HCT116 (cell line): ENCODE data around the gene CPZ. TPM values are rescaled to one million over a fixed set of nuclear protein-coding genes. Genes with fewer than 3 reads are reported as not detected.

Experiments
- ATAC-seq: fragments of 200-7000 bp; cut with Tn5 transposase; 2 replicates; pipeline ENCODE4 v1.9.1; 2020; ENCODE audit warnings: mild to moderate bottlenecking, moderate library complexity
- BruUV-seq: library from RNA; stranded (reverse); fragments of 400-500 nt; replicated peaks from 2 replicates; lab custom pipeline; 2021; lab: Mats Ljungman, UMichigan
- CTCF ChIA-PET: fragments of 300-600 bp; sonication (Branson Sonifier 250); formaldehyde crosslinking; loops from one replicate; lab custom pipeline; 2021; ENCODE audit warnings: antibody characterized with exemption; lab: Charles Lee
- POLR2A ChIA-PET: fragments of 300-600, 350-600 bp; sonication (Branson Sonifier 250); formaldehyde crosslinking; loops from one replicate; lab custom pipeline; 2021; ENCODE audit warnings: antibody characterized with exemption; lab: Charles Lee
- RAD21 ChIA-PET, 2 experiments: fragments of 300-600 bp; sonication (Branson Sonifier 250); formaldehyde crosslinking; loops; one replicate each; lab custom pipeline; 2023; ENCODE audit warnings: low total read pairs in 2 of 2; ENCODE audit not compliant: uncharacterized antibody in 2 of 2, unreplicated experiment in 2 of 2, low non-redundant PET in 1 of 2; lab: Charles Lee
- DNase-seq: peaks from one replicate; pipeline ENCODE4 v3.0.0-alpha.2; 2010; ENCODE audit warnings: low read depth, low spot score
- H2AFZ ChIP-seq: fragments of 200-600 bp; shearing (Covaris generic), sonication (generic); 2 replicates; pipeline ENCODE4 v1.6.1; 2017; ENCODE audit warnings: low read depth, mixed run types, mixed read lengths, antibody characterized with exemption, low read length; ENCODE audit not compliant: poor library complexity, severe bottlenecking
- H3K27ac ChIP-seq: 2 replicates; pipeline ENCODE4 v1.5.1; 2012; ENCODE audit warnings: low read depth, low read length
- H3K27me3 ChIP-seq: fragments of 200-600 bp; sonication (generic); 2 replicates; pipeline ENCODE4 v1.6.1; 2016; ENCODE audit warnings: mixed run types, low read length, mixed read lengths; ENCODE audit not compliant: insufficient read depth
- H3K36me3 ChIP-seq, 2 experiments: fragments of 200-500 bp in 1 of 2; fragments of 200-600 bp in 1 of 2; sonication (Bioruptor generic) in 1 of 2; sonication (generic) in 1 of 2; 2 replicates each; pipeline versions ENCODE4 v1.5.1 to v1.6.1; 2014 to 2016; ENCODE audit warnings: low read length in 2 of 2, inconsistent platforms in 1 of 2, mixed read lengths in 1 of 2, mixed run types in 1 of 2; ENCODE audit not compliant: insufficient read depth in 2 of 2, control insufficient read depth in 1 of 2
- H3K4me1 ChIP-seq, 2 experiments: fragments of 200-600 bp in 1 of 2; sonication (generic) in 1 of 2; 2 replicates each; pipeline versions ENCODE4 v1.5.1 to v1.6.1; 2012 to 2017; ENCODE audit warnings: low read length in 2 of 2, inconsistent platforms in 1 of 2, mild to moderate bottlenecking in 1 of 2, mixed read lengths in 1 of 2, mixed run types in 1 of 2, moderate library complexity in 1 of 2; ENCODE audit not compliant: insufficient read depth in 2 of 2, control insufficient read depth in 1 of 2
- H3K4me2 ChIP-seq: fragments of 200-600 bp; sonication (generic); 2 replicates; pipeline ENCODE4 v1.6.1; 2017; ENCODE audit warnings: mixed run types, low read length, mixed read lengths
- H3K4me3 ChIP-seq, 2 experiments: fragments of 200-600 bp in 1 of 2; sonication (generic) in 1 of 2; replicated peaks in 1 of 2; 2 replicates each; pipeline ENCODE4 v1.5.1; 2011 to 2016; ENCODE audit warnings: low read length in 2 of 2, control low read depth in 1 of 2, low read depth in 1 of 2, mild to moderate bottlenecking in 1 of 2, mixed read lengths in 1 of 2, mixed run types in 1 of 2
- H3K79me2 ChIP-seq: fragments of 200-600 bp; sonication (generic); 2 replicates; pipeline ENCODE4 v1.6.1; 2017; ENCODE audit warnings: mild to moderate bottlenecking, mixed run types, low read length, moderate library complexity, mixed read lengths; ENCODE audit not compliant: insufficient read depth
- H3K9ac ChIP-seq: fragments of 200-600 bp; sonication (generic); 2 replicates; pipeline ENCODE4 v1.6.1; 2016; ENCODE audit warnings: low read length, mixed read lengths
- H3K9me2 ChIP-seq: fragments of 200-600 bp; sonication (generic), shearing (Covaris generic); 2 replicates; pipeline ENCODE4 v1.6.1; 2017; ENCODE audit warnings: mixed run types, mild to moderate bottlenecking, moderate library complexity; ENCODE audit not compliant: insufficient read depth
- H3K9me3 ChIP-seq, 2 experiments: fragments of 200-500 bp in 1 of 2; fragments of 200-600 bp in 1 of 2; sonication (Bioruptor generic) in 1 of 2; sonication (generic) in 1 of 2; 2 replicates each; pipeline ENCODE4 v1.6.1; 2014 to 2017; ENCODE audit warnings: low read length in 2 of 2, mixed read lengths in 2 of 2, inconsistent platforms in 1 of 2, low read depth in 1 of 2, mild to moderate bottlenecking in 1 of 2, mixed run types in 1 of 2, moderate library complexity in 1 of 2; ENCODE audit not compliant: control insufficient read depth in 1 of 2, insufficient read depth in 1 of 2
- H4K20me1 ChIP-seq: fragments of 200-600 bp; sonication (generic), shearing (Covaris generic); 2 replicates; pipeline ENCODE4 v1.6.1; 2017; ENCODE audit warnings: mixed run types, mild to moderate bottlenecking, moderate library complexity; ENCODE audit not compliant: insufficient read depth
- CBX3 ChIP-seq: IDR thresholded peaks from 2 replicates; pipeline ENCODE4 v1.6.1; 2012; ENCODE audit warnings: low read depth
- CTCF ChIP-seq, 3 experiments: fragments of 200-600 bp in 1 of 3; sonication (generic) in 1 of 3; IDR thresholded peaks in 2 of 3; conservative IDR thresholded peaks in 1 of 3; 2 replicates each; pipeline ENCODE4 v1.5.1; 2012 to 2017; ENCODE audit warnings: low read depth in 2 of 3, low read length in 2 of 3, antibody characterized with exemption in 1 of 3, borderline replicate concordance in 1 of 3, control low read depth in 1 of 3, mild to moderate bottlenecking in 1 of 3, mixed read lengths in 1 of 3, mixed run types in 1 of 3, moderate library complexity in 1 of 3; ENCODE audit not compliant: insufficient read depth in 1 of 3
- EGR1 ChIP-seq: IDR thresholded peaks from 2 replicates; pipeline ENCODE4 v1.6.1; 2012; ENCODE audit warnings: low read depth
- ELF1 ChIP-seq: IDR thresholded peaks from 2 replicates; pipeline ENCODE4 v1.6.1; 2012; ENCODE audit warnings: low read depth, borderline replicate concordance
- EZH2phosphoT487 ChIP-seq: fragments of 200-600 bp; IDR thresholded peaks from 2 replicates; pipeline ENCODE4 v1.6.1; 2018; ENCODE audit warnings: antibody characterized with exemption, borderline replicate concordance
- FOSL1 ChIP-seq: IDR thresholded peaks from 2 replicates; pipeline ENCODE4 v1.6.1; 2012; ENCODE audit warnings: low read depth
- JUND ChIP-seq: IDR thresholded peaks from 2 replicates; pipeline ENCODE4 v1.6.1; 2012
- MAX ChIP-seq: IDR thresholded peaks from 2 replicates; pipeline ENCODE4 v1.6.1; 2012
- SRF ChIP-seq: IDR thresholded peaks from 2 replicates; pipeline ENCODE4 v1.6.1; 2012; ENCODE audit warnings: low read depth
- ZBTB33 ChIP-seq: IDR thresholded peaks from 2 replicates; pipeline ENCODE4 v1.6.1; 2011; ENCODE audit warnings: mild to moderate bottlenecking, low read length, moderate library complexity; ENCODE audit not compliant: insufficient replicate concordance; ENCODE audit errors: extremely low read depth
- ZNF274 ChIP-seq: fragments of 200-500 bp; sonication (Bioruptor generic); IDR thresholded peaks from 2 replicates; pipeline ENCODE4 v1.6.1; 2014; ENCODE audit warnings: mild to moderate bottlenecking, low read depth, low read length, inconsistent platforms
- intact Hi-C: fragments of 100-400 bp; cut with micrococcal nuclease; formaldehyde crosslinking; loops from 2 replicates; pipeline ENCODE4 v1.10.0; 2022
- total RNA-seq: library from RNA; stranded (reverse); gene quantifications from one replicate; pipeline ENCODE4 v1.2.1, GENCODE V29; 2021; ENCODE audit not compliant: unreplicated experiment

The CPZ gene
- total RNA-seq, 1 experiment from 2014 or later: not detected

- Histone ChIP-seq H3K27ac (no peak overlapping the region), H3K9me2 (no peaks in the 10 kb centered on the region), H3K9me3 (no peaks in the 10 kb centered on the region), H3K9ac (no peak overlapping the region), H3K4me2 (peak overlapping the region; percentile 9; the same call in 1 of the 2 replicates), H3K4me1 (peaks cover 0 to 12% of the 10 kb centered on the region in 2 experiments; a peak in 1 of 4 replicates), H3K79me2 (no peaks in the 10 kb centered on the region), H3K36me3 (no peaks in the 10 kb centered on the region), H3K4me3 (no peak overlapping the region), H4K20me1 (no peaks in the 10 kb centered on the region), H3K27me3 (peaks cover 6% of the 10 kb centered on the region; the same call in 1 of the 2 replicates), H2AFZ (no peak overlapping the region)
- no TSS peak for BruUV-seq
- ChIA-PET POLR2A (interaction anchor here (0.7 kb wide), 1 partner anchor 11 kb away, joined by 3 read pairs; no protein-coding TSS in a partner anchor), RAD21 (no interaction called here), CTCF (no interaction called here)
- ATAC-seq: peak; percentile 53
- no peak for DNase-seq
- TF ChIP-seq FOSL1: peak; percentile 22; the same call in 1 of the 2 replicates
- TF ChIP-seq ZBTB33: no peak
- peak; percentile 45; the same call in 1 of the 2 replicates for TF ChIP-seq EGR1
- TF ChIP-seq CBX3: no peak
- intact Hi-C loops: no loop called here
Measured at GRCh38 chr4:8571702-8572685, 20.6 kb upstream of the CPZ start.

- DNase-seq (no peak), ATAC-seq (no peak)
- Histone ChIP-seq H3K27ac (no peak overlapping the region), H3K4me1 (peaks cover 0 to 12% of the 10 kb centered on the region in 2 experiments; a peak in 1 of 4 replicates), H3K9me2 (no peaks in the 10 kb centered on the region), H2AFZ (no peak overlapping the region), H3K4me2 (no peak overlapping the region), H3K27me3 (peaks cover 18% of the 10 kb centered on the region), H3K4me3 (no peak overlapping the region), H4K20me1 (no peaks in the 10 kb centered on the region), H3K79me2 (no peaks in the 10 kb centered on the region), H3K36me3 (no peaks in the 10 kb centered on the region), H3K9ac (no peak overlapping the region), H3K9me3 (no peaks in the 10 kb centered on the region)
- no TSS peak for BruUV-seq
- CTCF ChIA-PET: interaction anchor here (0.6 kb wide), 1 partner anchor 20 kb away, joined by 3 read pairs; no protein-coding TSS in a partner anchor
- POLR2A ChIA-PET: no interaction called here
- intact Hi-C loops: no loop called here
- TF ChIP-seq JUND (no peak), ZBTB33 (no peak), SRF (no peak), ZNF274 (no peak), ELF1 (no peak), CTCF (IDR thresholded peaks at IDR 0.05 in 2 of 3, conservative IDR thresholded peaks at IDR 0.05 in 1 of 3; ENCODE audit: borderline replicate concordance in 1 of 3, insufficient read depth in 1 of 3, low read depth in 2 of 3, low read length in 2 of 3) (no peak), EZH2phosphoT487 (no peak), MAX (no peak)
- RAD21 ChIA-PET: no interaction called here
Measured at GRCh38 chr4:8573266-8573665, 19.3 kb upstream of the CPZ start.
